Esophagus mucosa (tissue), 1 donor: ENCODE measurements around the gene SIGMAR1. TPM values are rescaled to one million over a fixed set of nuclear protein-coding genes. Genes with fewer than 3 reads are reported as not detected.

ENCODE experiments used
- ATAC-seq: fragments of 200-7000 bp; cut with Tn5 transposase; one replicate; pipeline ENCODE4 v1.9.1; 2020
- total RNA-seq: library from RNA; stranded (reverse); gene quantifications from one replicate; pipeline ENCODE4 v1.2.4, GENCODE V29; 2023
- donor health status: DM: yes; HTN: yes; CAD: no.

Gene SIGMAR1
- total RNA-seq, 1 donor from 2014 or later = 56.3 TPM

GRCh38 chr9:34603610-34604231 lies 33.9 kb downstream of the SIGMAR1 start:
- peak; percentile 69 for ATAC-seq

- no peak for ATAC-seq
Measured at GRCh38 chr9:34601937-34602573, 35.5 kb downstream of the SIGMAR1 start.

GRCh38 chr9:34600908-34601307 lies 36.7 kb downstream of the SIGMAR1 start:
- ATAC-seq = peak; percentile 80

GRCh38 chr9:34599546-34599945 lies 38.0 kb downstream of the SIGMAR1 start:
- no peak for ATAC-seq

GRCh38 chr9:34594177-34594576 lies 43.4 kb downstream of the SIGMAR1 start:
- no peak for ATAC-seq

GRCh38 chr9:34592895-34593601 lies 44.5 kb downstream of the SIGMAR1 start:
- ATAC-seq = peak; percentile 48

GRCh38 chr9:34591917-34592866 lies 45.4 kb downstream of the SIGMAR1 start:
- ATAC-seq = no peak

GRCh38 chr9:34591248-34591916 lies 46.2 kb downstream of the SIGMAR1 start:
- ATAC-seq = peak; percentile 76

- peak; percentile 35 for ATAC-seq
Measured at GRCh38 chr9:34590381-34591247, 47.0 kb downstream of the SIGMAR1 start.

- peak; percentile 33 for ATAC-seq
Measured at GRCh38 chr9:34589636-34590380, 47.8 kb downstream of the SIGMAR1 start, which contains the start of gene CNTFR. CNTFR (minus strand) TSS chr9:34589724; CDS start chr9:34568981, 20,743 bp downstream.

- no peak for ATAC-seq
Measured at GRCh38 chr9:34588671-34589635, 48.6 kb downstream of the SIGMAR1 start.

- no peak for ATAC-seq
Measured at GRCh38 chr9:34587271-34587670, 50.3 kb downstream of the SIGMAR1 start.

GRCh38 chr9:34585946-34586669 lies 51.5 kb downstream of the SIGMAR1 start:
- no peak for ATAC-seq

- ATAC-seq = no peak
Measured at GRCh38 chr9:34584970-34585369, 52.6 kb downstream of the SIGMAR1 start.
